NCI-H460 (cell line): Measurements from ENCODE around the gene MAP3K7. TPM values are rescaled to one million over a fixed set of nuclear protein-coding genes. Genes with fewer than 3 reads are reported as not detected.

Source experiments
- DNase-seq: peaks from one replicate; pipeline ENCODE4 v3.0.0-alpha.2; 2016; ENCODE audit warnings: low read depth; ENCODE audit errors: extremely low read depth
- total RNA-seq: library from RNA; depleted of rRNA; stranded (reverse); fragments of >200 nt; shearing (Covaris generic); gene quantifications from 2 replicates; pipeline ENCODE4 v1.2.3, GENCODE V29; 2014

MAP3K7 gene
- total RNA-seq, 1 experiment from 2014 or later: 22.6 TPM

DNA sequence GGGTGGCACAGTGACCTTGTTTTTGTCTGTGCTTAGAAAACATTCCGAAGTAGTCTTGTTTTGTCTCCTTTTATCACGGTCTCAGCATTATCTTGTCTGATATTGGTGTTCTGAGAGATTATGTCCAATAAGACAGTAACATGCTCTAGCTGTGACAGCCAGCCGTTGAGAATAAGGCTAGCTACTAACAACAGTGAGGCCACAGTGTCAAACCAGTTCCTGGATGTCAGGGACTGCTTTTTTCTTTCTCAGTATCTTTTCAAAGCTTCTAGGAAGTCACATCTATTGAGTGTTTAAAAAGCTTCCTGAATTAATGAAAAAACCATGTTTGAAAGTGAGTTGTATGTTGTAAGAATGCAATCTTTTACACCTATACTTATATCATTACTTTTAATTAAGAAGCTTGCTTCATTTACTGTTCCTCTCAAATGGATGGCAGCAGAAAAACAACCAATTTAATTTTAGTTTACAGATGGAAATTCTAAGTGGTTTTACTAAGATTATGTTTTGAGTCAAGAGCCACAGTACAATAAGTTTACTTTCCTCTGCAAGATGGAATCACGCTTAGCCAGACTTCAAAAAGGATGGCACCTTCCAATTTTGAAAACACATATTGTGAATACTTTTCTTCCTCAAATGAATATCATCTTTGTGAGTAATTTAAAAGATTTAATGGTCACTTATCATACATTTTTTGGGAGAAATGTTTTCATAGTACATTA lies 53.1 kb downstream of the MAP3K7 start:
- DNase-seq: no peak

DNA sequence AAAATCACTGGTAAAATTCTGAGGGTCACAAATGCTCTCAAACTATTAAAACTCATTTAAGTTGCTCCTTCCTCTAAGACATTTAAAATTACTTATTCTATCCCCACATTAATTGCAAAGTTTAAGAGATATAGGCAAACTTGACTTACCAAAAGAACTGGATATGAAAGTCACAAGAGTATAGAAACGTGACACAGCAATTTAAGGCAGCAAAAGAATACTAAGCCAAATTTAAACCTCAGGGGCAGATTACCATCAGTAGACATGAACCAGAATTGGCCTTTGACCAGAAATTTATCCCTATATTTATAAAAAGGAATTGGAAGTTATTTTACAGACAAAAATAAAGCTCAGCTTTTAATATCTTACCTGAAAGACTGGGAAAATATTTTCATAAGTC lies 56.0 kb downstream of the MAP3K7 start:
- peak; percentile 3 for DNase-seq

DNA sequence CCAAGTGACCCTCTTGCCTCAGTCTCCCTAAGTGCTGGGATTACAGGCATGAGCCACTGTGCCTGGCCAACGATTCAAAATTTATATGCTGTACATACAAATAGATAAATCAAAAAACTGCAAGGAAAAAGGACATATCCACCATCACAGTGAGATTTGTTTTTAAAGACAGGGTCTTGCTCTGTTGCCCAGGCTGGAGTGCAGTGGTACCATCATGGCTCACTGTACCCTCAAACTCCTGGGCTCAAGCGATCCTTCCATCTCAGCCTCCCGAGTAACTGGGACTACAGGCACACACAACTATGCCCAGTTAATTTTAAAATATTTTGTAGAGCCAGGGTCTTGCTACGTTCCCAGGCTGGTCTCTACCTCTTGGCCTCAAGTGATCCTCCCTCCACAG lies 61.5 kb downstream of the MAP3K7 start:
- DNase-seq: no peak

DNA sequence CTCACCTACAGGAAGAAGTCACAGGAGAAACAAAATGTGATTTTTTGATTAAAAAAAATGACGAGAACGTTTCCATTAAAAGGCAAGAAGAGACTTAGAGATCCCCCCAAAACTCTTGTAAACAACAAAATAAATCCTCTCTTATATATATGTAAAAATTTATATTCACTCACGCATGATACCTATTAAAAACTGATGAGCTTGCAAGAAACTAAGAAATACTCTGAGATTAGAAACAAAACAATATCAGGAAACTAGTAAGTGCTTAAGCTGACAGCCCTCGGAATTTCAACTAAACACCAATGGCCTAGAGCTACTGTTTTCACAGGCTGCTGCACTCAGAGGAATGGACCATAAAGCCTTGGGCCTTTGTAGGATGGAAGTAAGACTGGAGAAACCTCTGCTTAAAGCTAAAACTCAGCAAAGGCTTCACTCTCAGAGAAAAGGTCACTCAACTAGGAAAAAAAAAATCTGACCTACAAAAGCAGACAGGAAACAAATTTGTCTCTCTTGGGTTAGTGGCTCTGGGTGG lies 63.0 kb downstream of the MAP3K7 start:
- no peak for DNase-seq

DNA sequence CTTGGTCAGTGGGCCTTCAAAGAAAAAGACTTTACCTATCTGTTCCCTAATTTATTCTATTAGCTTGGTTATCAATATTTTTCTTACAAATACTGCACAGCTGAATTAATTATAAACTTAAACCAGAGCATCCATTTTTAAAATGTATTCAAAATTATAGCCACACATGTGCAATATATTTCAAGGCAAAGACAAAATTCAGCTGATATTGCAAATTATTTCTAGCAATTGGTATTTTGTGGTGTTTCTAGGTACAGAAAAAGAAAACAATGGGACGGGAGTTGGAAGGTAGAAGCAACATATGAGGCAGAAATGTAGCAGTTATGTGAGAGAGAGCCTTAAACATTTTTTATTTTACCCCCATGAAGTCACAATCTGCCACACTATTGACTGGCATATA lies 64.9 kb downstream of the MAP3K7 start:
- no peak for DNase-seq

DNA sequence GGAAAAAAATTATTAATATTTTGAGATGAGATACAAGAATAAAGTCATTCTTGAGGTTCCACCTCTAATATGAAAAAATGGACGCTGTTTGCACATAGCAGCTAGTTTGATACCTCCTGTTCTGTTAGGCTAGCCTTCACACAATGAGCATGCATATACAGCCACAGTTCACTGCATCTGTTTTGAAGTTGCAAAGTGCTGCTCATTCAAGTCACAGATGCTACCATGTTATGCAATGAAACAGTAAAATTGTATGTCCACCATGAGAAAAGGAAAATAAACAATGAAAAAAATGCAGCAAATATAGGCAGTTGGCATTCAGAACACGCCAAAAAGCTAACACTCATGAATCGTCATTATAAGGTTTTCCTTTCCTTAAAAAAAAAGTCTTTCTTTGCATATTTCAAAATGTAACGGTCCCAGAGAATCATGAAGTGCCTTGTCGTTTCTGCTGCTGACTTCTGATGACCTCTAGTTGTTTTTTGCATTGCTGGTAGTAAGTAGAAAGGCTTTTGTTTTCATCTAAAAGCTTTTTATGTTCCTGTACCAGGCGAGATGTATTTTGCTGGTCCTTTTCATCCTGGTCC lies 70.7 kb downstream of the MAP3K7 start:
- DNase-seq: no peak

DNA sequence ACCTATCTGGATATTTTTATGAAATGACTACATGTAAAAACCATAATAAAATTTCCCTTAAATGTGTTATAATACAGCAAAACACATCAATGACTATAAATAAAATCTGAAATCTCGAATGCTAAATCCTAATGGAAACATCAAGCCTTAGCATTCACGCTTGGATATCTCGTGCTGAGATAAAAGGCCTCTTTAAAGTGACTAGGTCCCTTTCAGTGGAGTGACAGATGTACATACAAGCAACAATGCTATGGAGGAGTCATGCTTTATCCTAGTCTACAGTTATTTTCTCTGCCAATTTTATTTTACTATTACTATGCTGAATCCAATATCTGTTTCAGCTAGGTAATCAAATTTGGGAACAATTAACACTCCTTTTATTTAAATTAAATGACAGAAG lies 72.4 kb downstream of the MAP3K7 start:
- no peak for DNase-seq

DNA sequence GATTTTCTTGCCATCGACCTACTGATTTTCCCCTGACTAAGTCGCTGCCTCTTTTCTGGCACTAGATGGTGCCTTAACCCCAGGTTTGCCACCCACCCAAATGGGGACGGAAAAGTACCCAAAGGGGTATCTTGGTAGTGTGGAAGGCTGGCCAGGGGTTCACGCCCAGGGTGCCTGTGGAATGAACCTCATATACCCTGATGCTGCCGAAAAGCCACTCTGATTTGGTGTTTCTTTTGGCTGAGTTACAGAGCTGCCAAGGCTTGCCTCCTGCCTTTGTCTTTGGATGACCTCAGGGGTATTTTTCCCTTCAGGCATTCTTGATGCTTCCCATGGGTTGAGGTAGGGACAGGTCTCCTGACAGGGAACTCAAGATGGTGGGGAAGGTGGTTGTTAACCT lies 78.1 kb downstream of the MAP3K7 start:
- no peak for DNase-seq

DNA sequence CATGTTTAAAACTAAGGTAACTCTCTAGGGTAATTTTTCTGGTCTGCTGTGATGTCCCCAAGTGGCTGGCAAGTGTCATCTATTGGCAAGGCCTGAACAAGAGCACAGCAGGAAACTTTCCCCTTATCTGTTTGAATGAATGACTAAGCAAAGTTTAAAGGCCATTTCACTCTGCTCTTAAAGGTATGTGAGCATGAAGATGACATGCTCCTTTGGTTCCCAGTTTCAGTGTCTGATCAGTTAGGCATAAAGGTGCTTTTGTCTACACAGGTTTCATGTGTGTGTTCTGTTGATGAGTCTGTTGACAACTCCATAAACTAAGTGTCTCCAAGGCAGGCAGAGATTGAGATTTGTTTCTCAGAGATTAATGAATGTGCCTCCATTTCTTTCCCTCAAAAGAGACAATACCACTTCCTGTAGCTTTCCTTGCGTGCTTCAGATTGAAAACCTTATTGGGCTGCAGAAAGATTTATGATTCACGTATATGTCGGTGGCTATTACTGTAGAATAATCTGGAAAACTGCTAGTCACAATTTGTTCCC lies 83.9 kb downstream of the MAP3K7 start:
- no peak for DNase-seq

DNA sequence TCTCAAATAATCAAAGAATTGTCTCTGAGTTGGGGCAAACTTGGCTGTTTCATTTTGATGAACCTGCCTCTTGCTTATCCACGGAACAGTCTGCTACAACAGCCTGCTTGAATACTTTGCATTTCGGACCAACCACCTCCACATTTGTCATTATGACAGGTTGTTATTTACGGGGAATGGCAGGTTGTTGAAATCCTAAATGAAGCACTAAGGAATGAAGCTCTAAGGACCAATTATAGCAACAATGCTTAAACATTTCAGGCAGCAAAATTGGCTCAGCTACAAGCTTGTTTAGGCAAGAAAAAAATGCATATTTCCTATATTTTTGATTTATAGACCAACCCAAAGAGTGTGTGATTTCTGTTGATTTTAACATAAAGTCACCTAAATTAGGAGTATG lies 84.5 kb downstream of the MAP3K7 start:
- DNase-seq: no peak

DNA sequence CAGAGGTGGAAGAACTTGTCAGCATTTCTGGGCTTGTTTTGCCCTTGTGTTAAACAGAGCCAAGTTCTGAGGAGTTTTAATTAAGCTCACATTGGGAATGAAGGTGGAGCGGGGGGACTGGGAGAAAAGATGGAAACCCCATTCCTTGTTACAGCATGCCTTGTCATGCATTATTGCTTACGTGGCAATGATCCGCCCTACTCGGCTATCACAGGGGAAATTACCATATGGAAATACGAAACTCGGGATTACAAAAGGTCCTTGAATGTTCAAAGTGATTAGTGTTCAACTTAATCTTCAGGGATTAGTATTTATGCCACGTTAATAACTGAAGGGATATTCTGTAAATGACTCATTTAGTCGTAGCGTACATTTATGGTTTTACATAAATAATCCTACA lies 86.4 kb downstream of the MAP3K7 start:
- DNase-seq: no peak

DNA sequence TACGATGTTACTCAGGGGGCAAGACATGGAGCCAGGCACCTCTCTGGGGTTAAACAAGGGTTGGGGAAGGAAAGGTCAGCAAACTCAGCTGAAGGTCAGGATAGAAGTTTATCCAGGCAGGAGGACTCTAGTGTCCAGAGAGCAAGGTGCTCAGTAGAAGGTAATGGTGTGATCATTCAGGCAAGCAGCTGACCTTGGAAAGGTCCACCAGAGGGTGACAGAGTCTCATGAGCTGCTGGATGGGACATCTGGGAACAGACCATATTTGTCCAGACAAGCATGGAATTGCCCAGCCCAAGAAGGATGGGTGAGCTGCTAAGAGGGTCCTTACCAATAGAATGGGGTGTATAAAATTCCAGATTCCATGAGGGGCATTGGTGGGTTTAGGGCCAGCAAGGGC lies 89.5 kb downstream of the MAP3K7 start:
- no peak for DNase-seq

DNA sequence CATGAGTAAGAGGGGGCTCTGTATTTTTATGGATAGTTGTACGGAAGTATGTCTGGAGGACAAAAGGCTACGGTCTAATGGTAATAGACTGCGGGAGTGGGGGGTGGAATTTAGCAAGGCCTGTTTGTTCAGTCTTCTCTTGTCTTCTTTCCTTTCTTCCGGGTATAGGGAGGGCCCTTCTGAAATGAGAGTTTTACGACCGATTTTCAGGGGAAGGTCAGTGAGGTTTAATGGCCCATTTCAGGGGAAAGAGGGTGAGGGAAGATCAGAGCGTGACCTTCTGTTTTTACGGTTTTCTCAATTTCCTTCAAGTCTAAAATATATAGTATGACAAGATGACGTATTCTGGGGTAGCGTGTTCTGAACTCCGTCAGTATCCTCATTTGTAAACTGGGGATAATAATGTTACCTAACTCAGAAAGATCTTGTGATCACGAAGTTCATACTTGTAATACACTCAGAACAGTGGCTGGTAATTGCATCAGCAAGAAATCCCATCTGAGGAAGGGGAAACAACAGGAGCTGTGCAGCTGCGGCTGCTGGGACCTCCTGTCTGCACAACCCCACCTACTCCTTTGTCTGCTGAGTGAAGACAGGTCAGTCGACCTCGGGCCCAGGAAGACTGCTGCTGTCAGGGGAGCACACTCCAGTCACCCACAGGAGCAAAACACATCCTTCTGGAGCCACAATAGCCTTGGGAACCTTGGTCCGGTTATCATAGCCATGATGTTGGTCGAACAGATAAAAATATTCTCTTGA lies 90.4 kb downstream of the MAP3K7 start:
- no peak for DNase-seq

DNA sequence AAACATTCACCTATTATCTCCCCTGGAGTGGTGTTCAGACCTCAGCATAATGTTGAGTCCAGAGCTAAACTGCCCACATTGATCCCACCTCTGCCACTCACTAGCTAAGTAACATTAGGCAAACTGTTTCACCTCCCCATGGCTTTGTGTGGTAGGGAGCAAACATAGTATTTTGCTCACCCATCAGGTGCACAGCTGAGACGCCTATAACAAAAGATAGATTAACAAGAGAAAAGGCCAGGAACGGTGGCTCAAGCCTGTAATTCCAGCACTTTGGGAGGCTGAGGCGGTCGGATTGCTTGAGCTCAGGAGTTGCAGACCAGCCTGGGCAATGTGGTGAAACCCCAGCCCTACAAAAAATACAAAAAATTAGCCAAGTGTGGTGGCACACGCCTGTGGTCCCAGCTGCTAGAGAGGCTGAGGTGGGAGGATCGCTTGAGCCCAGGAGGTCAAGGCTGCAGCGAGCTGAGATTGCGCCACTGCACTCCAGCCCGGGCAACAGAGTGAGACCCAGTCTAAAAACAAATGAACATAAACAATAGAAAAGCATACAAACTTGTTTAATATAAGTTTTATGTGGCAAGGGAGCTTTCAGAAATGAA lies 91.6 kb downstream of the MAP3K7 start:
- no peak for DNase-seq

DNA sequence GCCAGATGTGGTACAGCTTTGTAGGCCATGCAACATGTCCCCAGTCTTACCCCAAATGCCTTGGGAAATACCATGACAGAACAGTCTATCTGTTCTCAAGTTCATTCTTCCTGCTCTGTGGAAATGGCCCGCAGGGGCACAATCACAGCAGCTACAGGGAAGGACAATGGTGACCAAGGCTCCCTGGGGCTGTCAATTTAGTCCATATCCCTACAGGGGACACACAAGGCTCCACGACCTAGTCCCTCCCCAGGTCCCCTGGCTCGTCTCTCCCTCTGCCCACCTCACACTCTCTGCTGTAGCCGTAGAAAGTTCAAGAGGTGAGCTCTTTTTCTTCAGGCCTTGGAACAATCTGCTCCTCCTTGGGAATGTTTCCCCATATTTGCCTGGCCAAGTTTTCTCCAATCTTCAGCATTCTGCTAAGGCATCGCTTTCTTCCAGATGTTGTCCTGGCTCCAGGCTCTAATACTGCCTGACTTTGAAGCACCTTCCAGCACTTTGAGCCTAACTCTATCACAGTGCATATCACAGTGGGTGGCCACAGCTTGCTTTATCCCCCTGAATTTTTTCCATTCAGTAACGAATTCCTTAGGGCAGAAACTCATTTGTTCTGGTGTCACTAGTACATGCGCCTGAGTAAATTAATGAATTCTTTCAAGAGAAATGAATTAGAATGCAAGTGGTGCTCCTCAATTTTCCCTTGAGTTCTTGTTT lies 92.6 kb downstream of the MAP3K7 start:
- DNase-seq: no peak

DNA sequence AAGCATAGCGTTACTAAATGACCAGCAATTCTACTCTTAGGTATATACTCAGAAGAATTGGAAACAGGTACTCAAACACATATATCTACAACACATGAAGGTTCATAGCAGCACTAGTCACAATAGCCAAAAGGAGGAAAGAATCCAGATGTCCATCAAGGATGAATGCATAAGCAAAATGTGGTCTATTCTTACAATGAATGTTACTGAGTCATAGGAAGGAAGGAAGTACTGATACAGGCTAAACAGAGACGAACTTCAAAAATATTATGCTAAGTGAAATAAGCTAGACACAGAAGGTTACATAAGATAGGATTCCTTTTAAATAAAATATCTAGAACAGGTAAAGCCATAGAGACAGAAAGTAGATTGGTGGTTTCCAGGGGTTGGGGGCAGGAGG lies 93.5 kb downstream of the MAP3K7 start:
- DNase-seq: no peak

DNA sequence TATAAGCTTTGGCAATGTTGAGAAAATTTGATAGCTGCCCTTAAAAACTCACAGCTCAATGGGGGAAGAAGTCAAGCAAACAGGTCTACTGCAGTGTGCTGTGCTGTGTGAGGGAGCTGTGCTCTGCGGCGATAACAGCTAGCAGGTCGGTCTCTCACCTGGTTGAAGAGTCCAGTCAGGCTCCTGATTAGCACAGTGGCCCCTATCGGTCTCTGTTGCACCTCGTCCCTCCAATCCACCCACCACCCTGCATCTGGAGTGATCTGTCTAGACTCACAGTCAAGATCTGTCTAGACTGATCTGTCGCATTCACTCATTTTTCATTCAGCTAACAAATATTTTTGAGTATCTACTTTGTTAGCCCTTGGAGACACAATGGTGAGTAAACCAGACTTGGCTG lies 94.1 kb downstream of the MAP3K7 start:
- no peak for DNase-seq

DNA sequence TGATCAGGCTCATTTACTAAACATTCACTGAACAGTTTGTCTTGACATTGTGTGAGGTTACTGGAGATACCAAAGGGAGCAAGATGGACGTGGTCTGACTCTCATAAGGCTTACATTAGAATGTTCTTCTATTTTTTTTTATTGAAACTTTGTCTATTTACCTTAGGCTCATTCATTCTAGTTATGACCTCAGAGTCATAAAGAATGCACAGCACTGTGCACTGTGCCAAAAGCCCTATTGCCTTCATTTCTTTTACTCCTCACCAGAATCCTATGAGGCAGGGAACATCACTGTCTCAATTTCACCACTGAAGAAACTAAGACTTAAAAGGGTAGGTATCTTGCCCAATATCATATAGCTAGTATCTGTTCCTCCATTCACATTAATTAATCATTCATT lies 94.5 kb downstream of the MAP3K7 start:
- DNase-seq: no peak

DNA sequence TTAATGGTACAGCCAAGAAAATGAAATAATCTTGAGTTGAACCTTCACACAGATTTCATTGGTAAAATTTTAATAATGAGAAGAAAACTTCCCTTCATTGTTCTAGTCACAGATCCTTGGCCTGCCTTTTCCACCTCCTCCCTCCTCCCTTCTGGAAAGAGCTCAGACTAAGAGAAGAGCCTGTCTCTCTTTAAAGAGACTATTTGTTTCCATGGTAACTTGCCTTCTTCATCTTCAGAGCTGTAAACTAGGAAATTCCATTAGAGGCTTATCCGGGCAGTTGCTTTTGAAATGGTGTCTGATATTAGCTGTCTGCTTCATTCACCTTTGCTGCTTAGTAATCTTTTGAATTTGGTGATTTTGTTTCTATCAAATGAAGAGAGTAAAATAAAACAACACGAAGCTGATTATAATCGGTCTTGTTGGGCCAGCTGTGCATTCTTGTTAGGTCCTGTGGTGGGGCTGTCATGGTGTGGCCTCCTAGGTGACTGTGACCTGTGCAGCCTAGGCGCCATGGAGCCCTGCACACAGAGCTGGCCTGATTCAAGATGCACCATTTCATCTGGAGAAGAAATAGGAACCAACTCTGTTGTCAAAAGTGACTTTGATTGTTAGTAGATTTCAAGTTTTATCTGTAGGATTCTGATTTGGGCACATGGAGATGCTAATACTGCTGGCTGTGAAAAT lies 96.7 kb downstream of the MAP3K7 start:
- DNase-seq: no peak

DNA sequence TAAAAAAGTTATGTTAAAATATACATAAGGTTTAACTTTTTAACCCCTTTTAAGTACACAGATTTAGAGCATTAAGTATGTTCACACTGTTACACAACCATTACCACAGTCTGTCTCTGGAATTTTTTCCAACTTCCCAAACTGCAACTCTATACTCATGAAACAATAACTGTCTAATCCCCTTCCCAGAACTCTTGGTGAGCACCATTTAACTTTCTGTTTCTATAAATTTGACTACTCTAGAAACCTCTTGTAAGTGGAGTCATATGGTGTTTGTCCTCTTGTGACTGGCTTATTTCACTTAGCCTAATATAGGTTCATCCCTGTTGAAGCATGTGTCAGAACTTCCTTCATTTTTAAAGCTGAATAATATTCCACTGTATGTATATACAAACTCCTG lies 98.1 kb downstream of the MAP3K7 start:
- DNase-seq: no peak
